K562 (cell line): ENCODE measurements around the gene ELOVL1.

Source experiments
- EP400 ChIP-seq: fragments of 450-650 bp; IDR thresholded peaks from 2 replicates; pipeline ENCODE4 v1.6.1; 2017; ENCODE audit warnings: antibody characterized with exemption, mild to moderate bottlenecking, moderate library complexity
- JUND ChIP-seq, 2 experiments: IDR thresholded peaks; 2 replicates in 1 of 2; 3 replicates in 1 of 2; pipeline ENCODE4 v1.6.1; 2011; ENCODE audit warnings: borderline replicate concordance in 2 of 2, low read depth in 2 of 2, low read length in 2 of 2, improper control_type of control experiment in 1 of 2, missing biosample characterization in 1 of 2, missing genetic modification characterization in 1 of 2, missing genetic modification reagents in 1 of 2
- POLR2A ChIP-seq: fragments of 450-650 bp; conservative IDR thresholded peaks from 2 replicates; pipeline ENCODE4 v1.6.1; 2016
- RAD21 ChIP-seq, 2 experiments: fragments of 250-450 bp in 1 of 2; fragments of 450-650 bp in 1 of 2; sonication (Bioruptor Pico) in 1 of 2; formaldehyde crosslinking in 1 of 2; IDR thresholded peaks in 1 of 2; conservative IDR thresholded peaks in 1 of 2; 2 replicates each; pipeline versions ENCODE4 v1.4.0 to v1.8.0; 2020 to 2022; ENCODE audit warnings: mild to moderate bottlenecking in 2 of 2, moderate library complexity in 1 of 2
- TAF1 ChIP-seq: IDR thresholded peaks from 2 replicates; pipeline ENCODE4 v1.6.1; 2011; ENCODE audit warnings: mild to moderate bottlenecking, low read length, moderate library complexity; ENCODE audit not compliant: insufficient read depth, control insufficient read depth, severe bottlenecking; ENCODE audit errors: extremely low read depth
- TF ChIP-seq, protein P1 (sequence below): fragments of 450-650 bp; IDR thresholded peaks from 2 replicates; pipeline ENCODE4 v1.7.0; 2016; ENCODE audit warnings: borderline replicate concordance
- TF ChIP-seq, protein P2 (sequence below): fragments of 250-450 bp; sonication (Bioruptor Pico); IDR thresholded peaks from 2 replicates; pipeline ENCODE4 v1.4.0; 2020; ENCODE audit warnings: mild to moderate bottlenecking
- TF ChIP-seq, protein P3 (sequence below): fragments of 450-650 bp; IDR thresholded peaks from 2 replicates; pipeline ENCODE4 v1.6.1; 2016; ENCODE audit warnings: low read depth

DNA sequence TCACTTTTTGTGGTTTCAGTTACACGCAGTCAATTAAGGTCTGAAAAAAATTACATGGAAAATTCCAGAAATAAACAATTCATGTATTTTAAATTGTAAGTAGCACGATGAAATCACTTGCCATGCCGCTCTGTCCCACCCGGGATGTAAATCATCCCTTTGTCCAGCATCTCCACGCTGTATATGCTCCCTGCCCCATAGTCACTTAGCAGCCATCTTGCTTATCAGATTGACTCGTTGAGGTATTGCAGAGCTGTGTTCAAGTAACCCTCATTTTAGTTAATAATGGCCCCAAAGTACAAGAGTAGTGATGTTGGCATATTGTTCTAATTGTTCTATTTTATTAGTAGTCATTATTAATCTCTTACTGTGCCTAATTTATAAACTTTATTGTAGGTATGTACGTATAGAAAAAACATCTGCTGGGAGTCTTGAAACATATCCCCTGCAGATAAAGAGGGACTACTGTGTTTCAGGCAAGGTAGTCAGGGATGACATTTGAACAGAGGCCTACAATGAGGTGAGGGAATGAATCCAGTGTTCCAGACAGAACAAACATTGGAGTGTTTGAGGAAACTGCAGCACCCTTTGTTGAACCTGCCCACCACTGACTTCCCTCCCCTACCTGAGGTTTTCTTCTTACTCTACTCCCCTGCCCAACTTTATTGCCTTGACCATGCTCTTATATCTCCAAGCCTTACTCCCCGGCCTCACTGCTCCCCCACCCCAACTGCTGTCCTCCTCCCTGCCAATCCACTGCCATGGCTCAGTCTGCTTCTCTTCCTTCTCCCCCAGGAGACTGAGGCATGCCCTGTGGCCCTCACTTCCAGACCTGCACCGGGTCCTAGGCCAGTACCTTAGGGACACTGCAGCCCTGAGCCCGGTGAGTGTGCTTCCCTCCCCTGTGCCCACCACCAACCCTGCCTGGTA is 16.1 kb downstream of the ELOVL1 start:
- no peak for TF ChIP-seq RAD21 (CRISPR knock-in tag; conservative IDR thresholded peaks at IDR 0.05 in 1 of 2, IDR thresholded peaks at IDR 0.05 in 1 of 2)
- TF ChIP-seq, protein P1, sequence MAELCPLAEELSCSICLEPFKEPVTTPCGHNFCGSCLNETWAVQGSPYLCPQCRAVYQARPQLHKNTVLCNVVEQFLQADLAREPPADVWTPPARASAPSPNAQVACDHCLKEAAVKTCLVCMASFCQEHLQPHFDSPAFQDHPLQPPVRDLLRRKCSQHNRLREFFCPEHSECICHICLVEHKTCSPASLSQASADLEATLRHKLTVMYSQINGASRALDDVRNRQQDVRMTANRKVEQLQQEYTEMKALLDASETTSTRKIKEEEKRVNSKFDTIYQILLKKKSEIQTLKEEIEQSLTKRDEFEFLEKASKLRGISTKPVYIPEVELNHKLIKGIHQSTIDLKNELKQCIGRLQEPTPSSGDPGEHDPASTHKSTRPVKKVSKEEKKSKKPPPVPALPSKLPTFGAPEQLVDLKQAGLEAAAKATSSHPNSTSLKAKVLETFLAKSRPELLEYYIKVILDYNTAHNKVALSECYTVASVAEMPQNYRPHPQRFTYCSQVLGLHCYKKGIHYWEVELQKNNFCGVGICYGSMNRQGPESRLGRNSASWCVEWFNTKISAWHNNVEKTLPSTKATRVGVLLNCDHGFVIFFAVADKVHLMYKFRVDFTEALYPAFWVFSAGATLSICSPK = no peak
- no peak for TF ChIP-seq JUND (IDR thresholded peaks at IDR 0.05; ENCODE audit: borderline replicate concordance, low read depth, low read length)
- no peak for TF ChIP-seq JUND (tag; IDR thresholded peaks at IDR 0.05; ENCODE audit: borderline replicate concordance, low read depth, low read length)
- no peak for TF ChIP-seq EP400
- TF ChIP-seq, protein P2, sequence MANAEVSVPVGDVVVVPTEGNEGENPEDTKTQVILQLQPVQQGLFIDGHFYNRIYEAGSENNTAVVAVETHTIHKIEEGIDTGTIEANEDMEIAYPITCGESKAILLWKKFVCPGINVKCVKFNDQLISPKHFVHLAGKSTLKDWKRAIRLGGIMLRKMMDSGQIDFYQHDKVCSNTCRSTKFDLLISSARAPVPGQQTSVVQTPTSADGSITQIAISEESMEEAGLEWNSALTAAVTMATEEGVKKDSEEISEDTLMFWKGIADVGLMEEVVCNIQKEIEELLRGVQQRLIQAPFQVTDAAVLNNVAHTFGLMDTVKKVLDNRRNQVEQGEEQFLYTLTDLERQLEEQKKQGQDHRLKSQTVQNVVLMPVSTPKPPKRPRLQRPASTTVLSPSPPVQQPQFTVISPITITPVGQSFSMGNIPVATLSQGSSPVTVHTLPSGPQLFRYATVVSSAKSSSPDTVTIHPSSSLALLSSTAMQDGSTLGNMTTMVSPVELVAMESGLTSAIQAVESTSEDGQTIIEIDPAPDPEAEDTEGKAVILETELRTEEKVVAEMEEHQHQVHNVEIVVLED (CRISPR knock-in tag) = no peak
- no peak for TF ChIP-seq TAF1
- TF ChIP-seq, protein P3, sequence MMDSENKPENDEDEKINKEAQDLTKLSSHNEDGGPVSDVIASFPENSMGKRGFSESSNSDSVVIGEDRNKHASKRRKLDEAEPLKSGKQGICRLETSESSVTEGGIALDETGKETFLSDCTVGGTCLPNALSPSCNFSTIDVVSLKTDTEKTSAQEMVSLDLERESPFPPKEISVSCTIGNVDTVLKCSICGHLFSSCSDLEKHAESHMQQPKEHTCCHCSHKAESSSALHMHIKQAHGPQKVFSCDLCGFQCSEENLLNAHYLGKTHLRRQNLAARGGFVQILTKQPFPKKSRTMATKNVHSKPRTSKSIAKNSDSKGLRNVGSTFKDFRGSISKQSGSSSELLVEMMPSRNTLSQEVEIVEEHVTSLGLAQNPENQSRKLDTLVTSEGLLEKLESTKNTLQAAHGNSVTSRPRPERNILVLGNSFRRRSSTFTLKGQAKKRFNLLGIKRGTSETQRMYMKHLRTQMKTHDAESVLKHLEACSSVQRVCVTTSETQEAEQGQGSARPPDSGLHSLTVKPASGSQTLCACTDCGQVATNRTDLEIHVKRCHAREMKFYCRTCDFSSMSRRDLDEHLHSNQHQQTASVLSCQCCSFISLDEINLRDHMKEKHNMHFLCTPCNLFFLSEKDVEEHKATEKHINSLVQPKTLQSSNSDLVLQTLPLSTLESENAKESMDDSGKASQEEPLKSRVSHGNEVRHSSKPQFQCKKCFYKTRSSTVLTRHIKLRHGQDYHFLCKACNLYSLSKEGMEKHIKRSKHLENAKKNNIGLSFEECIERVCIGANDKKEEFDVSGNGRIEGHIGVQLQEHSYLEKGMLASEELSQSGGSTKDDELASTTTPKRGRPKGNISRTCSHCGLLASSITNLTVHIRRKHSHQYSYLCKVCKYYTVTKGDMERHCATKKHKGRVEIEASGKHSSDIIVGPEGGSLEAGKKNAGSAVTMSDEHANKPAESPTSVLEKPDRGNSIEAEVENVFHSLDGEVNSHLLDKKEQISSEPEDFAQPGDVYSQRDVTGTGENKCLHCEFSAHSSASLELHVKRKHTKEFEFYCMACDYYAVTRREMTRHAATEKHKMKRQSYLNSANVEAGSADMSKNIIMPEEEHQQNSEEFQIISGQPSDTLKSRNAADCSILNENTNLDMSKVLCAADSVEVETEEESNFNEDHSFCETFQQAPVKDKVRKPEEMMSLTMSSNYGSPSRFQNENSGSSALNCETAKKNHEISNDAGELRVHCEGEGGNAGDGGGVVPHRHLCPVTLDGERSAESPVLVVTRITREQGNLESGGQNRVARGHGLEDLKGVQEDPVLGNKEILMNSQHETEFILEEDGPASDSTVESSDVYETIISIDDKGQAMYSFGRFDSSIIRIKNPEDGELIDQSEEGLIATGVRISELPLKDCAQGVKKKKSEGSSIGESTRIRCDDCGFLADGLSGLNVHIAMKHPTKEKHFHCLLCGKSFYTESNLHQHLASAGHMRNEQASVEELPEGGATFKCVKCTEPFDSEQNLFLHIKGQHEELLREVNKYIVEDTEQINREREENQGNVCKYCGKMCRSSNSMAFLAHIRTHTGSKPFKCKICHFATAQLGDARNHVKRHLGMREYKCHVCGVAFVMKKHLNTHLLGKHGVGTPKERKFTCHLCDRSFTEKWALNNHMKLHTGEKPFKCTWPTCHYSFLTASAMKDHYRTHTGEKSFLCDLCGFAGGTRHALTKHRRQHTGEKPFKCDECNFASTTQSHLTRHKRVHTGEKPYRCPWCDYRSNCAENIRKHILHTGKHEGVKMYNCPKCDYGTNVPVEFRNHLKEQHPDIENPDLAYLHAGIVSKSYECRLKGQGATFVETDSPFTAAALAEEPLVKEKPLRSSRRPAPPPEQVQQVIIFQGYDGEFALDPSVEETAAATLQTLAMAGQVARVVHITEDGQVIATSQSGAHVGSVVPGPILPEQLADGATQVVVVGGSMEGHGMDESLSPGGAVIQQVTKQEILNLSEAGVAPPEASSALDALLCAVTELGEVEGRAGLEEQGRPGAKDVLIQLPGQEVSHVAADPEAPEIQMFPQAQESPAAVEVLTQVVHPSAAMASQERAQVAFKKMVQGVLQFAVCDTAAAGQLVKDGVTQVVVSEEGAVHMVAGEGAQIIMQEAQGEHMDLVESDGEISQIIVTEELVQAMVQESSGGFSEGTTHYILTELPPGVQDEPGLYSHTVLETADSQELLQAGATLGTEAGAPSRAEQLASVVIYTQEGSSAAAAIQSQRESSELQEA = no peak
- no peak for TF ChIP-seq POLR2A
